GM15510 (cell line): ENCODE data around the gene CSRNP3.

Experiments used
- POLR2A ChIP-seq: IDR thresholded peaks from 3 replicates; pipeline ENCODE4 v1.6.1; 2011; ENCODE audit warnings: borderline replicate concordance; ENCODE audit not compliant: insufficient read length; ENCODE audit errors: extremely low read depth

CSRNP3 gene

GRCh38 chr2:165682546-165682945 is 213.0 kb downstream of the CSRNP3 start:
- no peak for TF ChIP-seq POLR2A

GRCh38 chr2:165686800-165687199 is 217.3 kb downstream of the CSRNP3 start:
- no peak for TF ChIP-seq POLR2A

DNA sequence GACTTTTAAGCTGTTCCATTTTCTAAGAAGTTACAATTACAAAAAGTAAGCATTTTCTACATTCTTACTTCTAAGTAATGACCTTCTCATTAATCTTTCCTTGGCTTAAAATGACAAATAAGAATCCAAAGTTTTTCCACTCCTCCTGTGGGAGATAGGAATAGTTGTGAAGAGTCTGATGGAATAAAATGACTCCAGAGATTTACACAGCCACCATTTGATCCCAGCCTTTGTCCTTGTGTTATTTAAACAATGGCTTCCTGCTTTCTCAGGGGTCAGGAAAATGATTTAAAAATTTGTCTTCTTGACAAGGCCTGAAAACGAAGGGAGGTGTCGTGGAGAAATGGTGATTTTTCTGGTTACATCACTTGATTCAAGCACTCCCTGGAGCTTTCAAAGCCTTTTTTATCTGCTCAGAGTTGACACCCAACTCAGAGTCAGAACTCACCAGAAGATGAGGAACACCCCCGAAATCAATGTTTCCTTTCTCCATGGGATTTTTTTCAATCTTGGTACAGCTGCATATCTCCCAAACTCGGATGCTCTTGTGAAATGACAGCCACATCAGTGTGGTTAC is 218.0 kb downstream of the CSRNP3 start:
- TF ChIP-seq POLR2A = no peak

- no peak for TF ChIP-seq POLR2A
These were observed 222.1 kb downstream of the CSRNP3 start for GRCh38 chr2:165691615-165692014.

DNA sequence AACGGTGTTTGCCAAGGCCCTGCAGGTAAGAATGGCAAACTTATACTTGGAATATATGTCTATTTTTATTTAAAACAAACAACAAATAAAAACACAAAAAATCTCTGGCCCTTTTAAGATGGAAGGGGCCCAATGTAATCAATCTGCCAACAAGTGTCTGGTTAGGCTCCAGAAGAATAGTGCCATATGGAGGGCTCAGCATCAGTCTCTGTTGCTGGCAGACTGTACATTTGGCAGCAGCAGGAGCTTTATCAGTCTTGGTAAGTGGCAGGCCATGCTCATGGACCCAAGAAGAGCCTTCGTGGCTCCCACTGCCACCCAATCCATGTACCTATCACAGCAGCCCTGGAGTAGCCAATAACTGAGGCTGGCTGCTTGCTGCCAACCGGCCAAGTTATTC is 223.4 kb downstream of the CSRNP3 start:
- TF ChIP-seq POLR2A = no peak

DNA sequence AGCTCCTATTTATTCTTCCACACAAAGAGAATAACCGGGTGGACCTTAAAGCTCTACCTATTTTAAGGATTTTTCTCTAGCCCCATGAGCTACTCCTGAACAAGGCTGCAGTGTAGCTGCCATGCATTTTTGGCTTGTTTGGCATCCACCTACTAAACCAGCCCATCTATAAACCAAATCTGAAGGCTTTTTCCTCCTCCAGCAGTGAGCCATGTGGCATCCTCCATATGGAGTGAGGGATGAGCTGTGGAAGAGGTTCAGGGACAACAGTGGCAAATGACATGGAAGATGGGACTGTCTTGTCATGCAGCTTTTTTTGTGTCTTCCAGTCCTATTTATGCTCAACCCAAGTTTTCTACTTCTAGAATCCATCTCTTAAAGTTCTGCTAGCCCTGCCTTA is 224.3 kb downstream of the CSRNP3 start:
- no peak for TF ChIP-seq POLR2A

DNA sequence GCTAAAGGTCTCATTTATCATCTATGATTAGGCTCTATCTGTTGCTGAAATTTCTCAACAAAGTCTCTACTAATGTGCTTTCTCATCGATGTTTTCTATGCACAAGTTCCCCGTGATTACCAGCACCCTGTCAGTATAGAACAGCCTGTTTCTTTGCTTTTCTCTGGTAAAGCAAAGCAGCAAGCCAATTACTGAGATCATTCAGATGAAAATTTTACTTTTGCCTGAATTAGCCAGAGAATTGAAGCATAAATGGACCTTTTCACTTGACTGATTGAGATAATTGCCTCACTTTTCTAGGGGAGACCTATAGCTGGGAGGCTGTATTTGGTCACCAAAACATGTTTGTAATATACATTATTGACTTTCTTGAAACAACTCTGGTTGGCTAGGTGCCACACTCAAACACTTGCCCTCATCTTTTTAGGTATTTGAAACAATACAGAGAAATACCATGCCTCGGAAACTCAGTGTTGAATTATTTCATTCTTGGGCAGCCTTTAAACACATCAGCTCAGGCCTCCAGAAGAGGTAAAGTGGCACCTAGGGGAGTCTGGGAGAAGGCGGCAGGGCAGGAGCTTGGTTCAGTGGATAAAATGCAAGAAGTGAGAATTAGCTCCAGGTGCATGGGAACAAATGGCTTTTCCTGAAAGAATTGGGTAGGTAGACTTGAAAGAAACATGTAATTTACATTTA is 228.4 kb downstream of the CSRNP3 start:
- TF ChIP-seq POLR2A = no peak

GRCh38 chr2:165698444-165698884 is 229.0 kb downstream of the CSRNP3 start:
- no peak for TF ChIP-seq POLR2A

- no peak for TF ChIP-seq POLR2A
These were observed 230.4 kb downstream of the CSRNP3 start for GRCh38 chr2:165699946-165700345.

DNA sequence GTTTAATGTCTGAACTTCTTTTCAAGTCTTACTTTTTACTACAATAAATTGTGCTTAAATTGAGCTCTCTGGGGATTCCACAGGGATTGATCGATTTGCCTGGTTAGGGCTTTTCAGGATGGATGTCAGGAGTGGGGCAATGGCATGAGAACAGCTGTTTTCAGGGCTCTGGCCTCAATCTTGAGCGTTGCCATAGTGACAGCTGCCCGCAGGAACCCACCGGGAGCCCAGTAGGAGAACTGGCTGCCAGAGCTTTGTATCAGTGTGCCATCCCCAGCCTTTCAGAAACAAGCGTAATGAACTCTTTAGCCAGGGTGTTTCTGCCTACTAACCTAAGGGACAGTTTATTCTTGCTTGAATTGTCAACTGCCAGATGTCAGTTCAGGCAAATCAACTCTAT is 231.0 kb downstream of the CSRNP3 start:
- TF ChIP-seq POLR2A = no peak

- TF ChIP-seq POLR2A = no peak
These were observed 231.6 kb downstream of the CSRNP3 start for GRCh38 chr2:165701147-165701546.

DNA sequence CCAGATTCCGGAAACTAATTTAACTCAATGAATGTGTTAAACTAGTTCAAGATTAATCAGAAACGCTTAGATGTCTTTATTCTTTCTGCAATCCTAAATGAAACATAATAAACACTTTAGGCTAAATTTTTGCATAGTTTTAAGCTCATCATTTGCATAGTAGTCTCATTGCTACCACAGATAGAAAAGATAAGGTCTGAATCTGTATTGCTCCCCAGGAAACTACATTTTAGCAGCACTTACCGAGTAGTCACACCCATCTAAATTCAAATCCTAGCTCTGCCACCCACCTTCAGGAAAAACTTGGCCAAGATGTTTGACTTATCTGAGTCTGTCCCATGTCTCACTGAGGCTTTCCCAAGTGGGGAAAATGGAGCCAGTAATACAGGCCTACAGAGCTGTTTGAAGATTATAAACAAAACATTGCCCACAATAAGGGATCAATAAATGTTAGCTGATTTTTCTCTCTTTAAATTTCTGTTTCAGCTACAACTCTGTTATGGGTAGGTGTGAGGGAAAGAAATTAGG is 237.5 kb downstream of the CSRNP3 start:
- TF ChIP-seq POLR2A = no peak

GRCh38 chr2:165716091-165716490 is 246.6 kb downstream of the CSRNP3 start:
- TF ChIP-seq POLR2A = no peak

- TF ChIP-seq POLR2A = no peak
These were observed 249.2 kb downstream of the CSRNP3 start for GRCh38 chr2:165718610-165719210.

GRCh38 chr2:165720511-165720910 is 251.0 kb downstream of the CSRNP3 start:
- TF ChIP-seq POLR2A = no peak

DNA sequence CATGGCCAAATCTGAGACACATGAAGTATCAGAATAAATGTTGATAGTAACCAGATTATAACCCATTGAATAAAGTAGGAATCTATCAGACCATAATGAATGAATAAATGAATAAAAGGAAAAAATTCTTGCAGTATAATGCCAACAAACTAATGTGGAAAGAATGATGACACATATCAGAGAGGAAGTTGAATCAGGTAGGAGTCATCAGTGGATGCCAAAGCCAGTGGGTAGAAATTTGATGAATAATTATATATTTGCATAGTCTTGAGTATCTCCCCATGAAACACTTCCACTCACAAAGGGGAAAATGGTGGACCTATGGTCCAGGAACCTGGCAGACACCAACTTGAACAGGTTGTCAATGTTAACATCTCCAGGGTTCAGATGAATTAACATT is 255.9 kb downstream of the CSRNP3 start:
- TF ChIP-seq POLR2A = no peak
